Measurements from ENCODE around the gene SLC22A5.

- TF ChIP-seq CTCF (IDR thresholded peaks at IDR 0.05): no peak
- TF ChIP-seq POLR2A (IDR thresholded peaks at IDR 0.05): no peak
These were observed 12.1 kb downstream of the SLC22A5 start for GRCh38 chr5:132381614-132382013.
